Esophagus squamous epithelium (tissue), 4 donors: ENCODE measurements around the gene ADGRV1.

Experiments
- POLR2A ChIP-seq, 4 donors: fragments of 450-650 bp; IDR thresholded peaks; one replicate each; pipeline ENCODE4 v1.6.1; 2017; ENCODE audit warnings: antibody characterized with exemption in 4 of 4, mild to moderate bottlenecking in 4 of 4, moderate library complexity in 3 of 4
- TF ChIP-seq, protein P1 (sequence below), 6 experiments: fragments of 450-650 bp in 4 of 6; fragments of 200-600 bp in 2 of 6; sonication (generic) in 2 of 6; IDR thresholded peaks; one replicate each; pipeline ENCODE4 v1.5.1; 2016 to 2019; ENCODE audit warnings: antibody characterized with exemption in 6 of 6, mild to moderate bottlenecking in 4 of 6, moderate library complexity in 4 of 6

DNA sequence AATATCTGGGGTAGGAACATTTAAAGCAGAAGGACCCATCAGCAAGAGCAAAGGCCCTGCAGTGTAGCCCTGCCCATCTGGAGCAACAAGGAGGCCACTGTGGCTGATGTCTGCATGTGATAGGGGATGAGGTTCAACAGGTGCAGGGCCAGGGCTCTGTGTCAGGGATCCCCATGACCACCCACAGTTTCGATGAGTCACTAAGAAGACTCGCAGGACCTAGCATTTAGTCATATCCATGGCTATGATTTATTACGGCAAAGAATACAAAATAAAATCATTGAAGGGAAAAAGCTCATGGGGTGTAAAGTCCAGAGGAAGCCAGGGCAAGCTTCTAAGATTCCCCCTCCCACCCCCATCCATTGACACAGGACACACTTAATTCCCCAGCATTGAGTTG lies 188.6 kb downstream of the ADGRV1 start:
- TF ChIP-seq, protein P1, sequence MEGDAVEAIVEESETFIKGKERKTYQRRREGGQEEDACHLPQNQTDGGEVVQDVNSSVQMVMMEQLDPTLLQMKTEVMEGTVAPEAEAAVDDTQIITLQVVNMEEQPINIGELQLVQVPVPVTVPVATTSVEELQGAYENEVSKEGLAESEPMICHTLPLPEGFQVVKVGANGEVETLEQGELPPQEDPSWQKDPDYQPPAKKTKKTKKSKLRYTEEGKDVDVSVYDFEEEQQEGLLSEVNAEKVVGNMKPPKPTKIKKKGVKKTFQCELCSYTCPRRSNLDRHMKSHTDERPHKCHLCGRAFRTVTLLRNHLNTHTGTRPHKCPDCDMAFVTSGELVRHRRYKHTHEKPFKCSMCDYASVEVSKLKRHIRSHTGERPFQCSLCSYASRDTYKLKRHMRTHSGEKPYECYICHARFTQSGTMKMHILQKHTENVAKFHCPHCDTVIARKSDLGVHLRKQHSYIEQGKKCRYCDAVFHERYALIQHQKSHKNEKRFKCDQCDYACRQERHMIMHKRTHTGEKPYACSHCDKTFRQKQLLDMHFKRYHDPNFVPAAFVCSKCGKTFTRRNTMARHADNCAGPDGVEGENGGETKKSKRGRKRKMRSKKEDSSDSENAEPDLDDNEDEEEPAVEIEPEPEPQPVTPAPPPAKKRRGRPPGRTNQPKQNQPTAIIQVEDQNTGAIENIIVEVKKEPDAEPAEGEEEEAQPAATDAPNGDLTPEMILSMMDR (IDR thresholded peaks at IDR 0.05), result no peak
- TF ChIP-seq POLR2A (IDR thresholded peaks at IDR 0.05), result no peak
